HG03439 (cell line): ENCODE results near the gene MCUB.

Experiments used
- ATAC-seq: cut with Tn5 transposase; IDR thresholded peaks from one replicate; pipeline ENCODE4 v1.9.1; 2021; ENCODE audit warnings: mild to moderate bottlenecking, moderate library complexity; ENCODE audit not compliant: unreplicated experiment

The MCUB gene

DNA sequence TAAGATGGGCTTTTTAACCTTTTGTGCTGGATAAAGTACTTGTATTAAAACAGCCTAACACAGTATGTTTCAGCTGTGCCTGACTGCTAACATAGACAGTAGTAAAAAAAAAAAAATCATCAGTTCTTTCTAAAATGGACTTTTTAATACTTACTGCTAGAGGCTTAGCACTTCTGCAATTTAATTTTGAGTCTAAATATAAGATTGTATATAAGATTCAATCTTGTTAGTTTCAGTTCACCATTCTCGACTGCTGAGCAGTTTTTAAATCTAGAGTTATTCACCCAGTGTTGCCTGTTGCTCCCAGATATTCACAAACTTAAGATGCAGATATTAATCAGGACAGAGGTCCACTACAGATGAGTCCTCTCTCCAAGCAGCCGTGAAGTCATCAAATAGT is 163.1 kb downstream of the MCUB start:
- ATAC-seq, result no peak

DNA sequence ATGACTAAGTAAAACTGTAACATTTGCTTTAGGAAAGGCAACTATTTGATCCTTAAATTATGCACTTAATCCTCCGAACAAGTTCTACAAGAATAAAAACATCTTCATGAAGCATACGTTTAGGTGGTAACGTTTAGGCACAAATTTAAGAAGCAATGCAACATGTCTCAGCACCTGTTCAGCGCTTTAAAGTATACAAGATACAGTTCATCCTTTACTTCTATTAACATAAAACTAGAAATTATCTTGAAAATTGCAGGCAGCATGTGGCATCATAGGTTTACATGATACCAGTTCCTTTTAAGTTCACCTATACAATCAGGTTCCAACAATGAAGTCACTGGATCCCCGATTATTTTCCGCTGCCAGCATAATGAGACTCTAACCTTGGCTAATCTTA is 168.3 kb downstream of the MCUB start:
- ATAC-seq, result no peak

DNA sequence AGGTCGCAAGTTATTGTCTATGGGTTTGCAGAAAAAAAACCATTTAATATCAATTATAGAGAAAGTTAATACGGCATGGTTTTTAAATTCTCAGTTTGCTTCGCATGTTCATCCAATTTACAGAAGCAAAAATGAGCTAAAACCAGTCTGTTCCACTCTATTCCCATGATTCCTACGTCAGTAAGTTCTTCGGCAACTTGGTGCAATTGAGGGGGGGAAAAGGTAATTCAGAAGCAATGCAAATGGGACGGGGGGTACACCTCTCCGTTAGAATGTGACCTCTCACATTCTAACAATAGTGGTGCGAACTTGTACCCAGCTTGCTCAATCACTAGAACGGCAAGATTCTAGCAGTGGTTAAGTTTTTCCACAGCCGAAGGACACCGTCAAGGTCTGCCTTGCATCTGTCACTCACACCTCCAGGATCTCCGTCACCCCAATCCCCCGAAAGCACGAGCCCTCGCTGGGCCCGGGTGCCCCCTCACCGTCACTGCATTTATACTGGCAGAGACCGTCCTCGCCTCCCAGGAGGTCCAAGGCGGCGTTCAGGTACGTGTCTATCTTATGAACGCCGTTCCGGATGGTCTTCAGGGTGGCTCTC is 169.2 kb downstream of the MCUB start:
- ATAC-seq, result no peak

DNA sequence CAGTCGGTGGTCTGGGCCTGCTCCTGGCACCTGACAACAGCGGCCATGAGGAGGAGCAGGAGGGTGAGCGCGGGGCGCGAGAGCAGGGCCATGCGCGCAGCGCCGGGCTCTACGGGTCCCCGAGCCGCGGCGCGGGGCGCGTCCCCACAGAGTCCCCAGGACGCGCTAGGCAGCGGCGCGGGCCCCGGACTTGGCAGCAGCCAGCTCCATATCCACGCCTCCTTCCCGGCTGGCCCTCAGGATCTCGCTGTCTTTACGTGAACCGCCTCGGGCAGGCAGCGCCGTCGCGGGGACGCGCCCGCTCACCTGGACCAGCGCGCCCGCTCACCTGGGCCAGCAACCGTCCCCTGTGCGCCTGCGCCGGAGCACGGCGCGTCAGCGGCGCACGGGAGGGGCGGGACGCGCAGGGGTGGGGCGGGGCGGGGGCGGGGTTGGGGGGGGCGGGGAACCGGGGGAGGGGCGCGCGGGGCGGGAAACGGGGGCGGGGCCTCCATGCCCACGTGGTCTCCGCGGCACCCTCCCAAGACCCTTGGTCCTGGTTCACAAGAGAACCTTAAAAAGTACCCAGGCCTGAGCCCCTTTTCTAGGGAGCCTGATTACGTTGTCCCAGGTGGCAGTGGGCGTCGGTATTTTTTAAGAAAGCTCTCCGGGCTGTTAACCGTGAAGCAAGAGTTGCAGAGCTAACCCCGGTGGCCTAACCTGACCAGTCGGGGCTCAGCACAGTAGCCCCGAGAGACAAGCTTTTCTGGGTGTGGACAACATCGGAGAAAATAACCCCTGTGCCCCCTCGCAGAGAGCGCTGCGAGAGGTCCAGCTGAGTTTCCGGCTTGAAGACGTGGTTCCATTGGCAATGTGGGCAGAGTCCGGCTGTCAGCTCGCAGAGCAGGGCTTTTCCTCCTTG is 169.9 kb downstream of the MCUB start, which contains the start of gene PLA2G12A:
Gene PLA2G12A, minus strand, starts transcription at position 353 of the 901 bp plus-strand sequence. Its CDS starts 261 bp downstream, at position 92.
- peak; percentile 91 for ATAC-seq

DNA sequence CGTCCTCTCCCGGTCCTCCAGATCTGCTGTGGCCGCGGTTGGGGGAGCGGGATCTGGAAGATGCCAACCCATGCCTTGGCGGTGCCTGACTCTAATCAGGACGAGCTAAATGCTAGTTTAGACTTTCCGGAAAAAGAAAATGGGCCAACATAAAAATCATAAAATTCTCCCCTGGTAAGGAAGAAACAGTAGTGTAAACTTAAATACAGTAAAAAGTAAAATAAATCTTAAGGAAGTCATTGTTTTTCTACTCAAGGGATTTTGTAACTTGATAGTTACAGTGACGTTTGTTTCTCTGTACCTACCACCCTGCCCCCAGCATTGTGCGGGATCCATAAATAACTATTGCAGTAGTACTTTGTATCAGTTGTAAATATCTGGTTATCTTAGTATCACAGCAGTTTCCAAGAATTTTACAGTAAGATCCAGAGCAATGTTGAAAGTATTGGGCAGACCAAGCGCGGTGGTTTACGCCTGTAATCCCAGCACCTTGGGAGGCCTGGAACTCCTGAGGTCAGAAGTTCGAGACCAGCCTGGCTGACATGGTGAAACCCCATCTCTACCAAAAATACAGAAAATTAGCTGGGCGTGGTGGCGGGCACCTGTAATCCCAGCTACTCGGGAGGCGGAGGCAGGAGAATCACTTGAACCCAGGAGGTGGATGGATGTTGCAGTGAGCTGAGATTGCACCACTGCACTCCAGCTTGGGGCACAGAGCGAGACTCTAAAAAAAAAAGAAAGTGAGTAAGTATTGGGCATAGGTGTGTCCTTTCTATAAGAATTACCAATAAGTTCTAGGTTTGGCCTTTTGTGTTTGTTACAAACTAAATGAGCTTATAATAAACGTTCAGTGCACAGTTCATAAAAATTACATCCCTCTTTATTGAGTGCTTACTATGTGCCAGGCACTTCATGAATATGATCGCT is 170.8 kb downstream of the MCUB start:
- ATAC-seq, result no peak

DNA sequence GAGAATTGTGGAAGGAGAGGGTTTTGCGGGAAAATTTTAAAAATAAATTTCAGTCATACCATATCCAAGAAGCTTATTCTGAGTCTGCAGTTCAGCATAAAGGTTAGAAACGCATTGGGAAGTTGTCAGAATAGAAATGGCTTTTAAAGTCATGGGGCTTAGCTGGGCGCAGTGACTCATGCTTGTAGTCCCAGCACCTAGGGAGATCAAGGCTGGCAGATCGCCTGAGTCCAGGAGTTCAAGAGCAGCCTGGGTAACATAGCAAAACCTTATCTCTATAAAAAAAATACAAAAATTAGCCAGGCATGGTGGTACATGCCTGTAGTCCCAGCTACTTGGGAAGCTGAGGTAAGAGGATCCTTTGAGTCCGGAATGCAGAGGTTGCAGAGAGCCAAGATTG is 173.7 kb downstream of the MCUB start:
- ATAC-seq, result no peak

DNA sequence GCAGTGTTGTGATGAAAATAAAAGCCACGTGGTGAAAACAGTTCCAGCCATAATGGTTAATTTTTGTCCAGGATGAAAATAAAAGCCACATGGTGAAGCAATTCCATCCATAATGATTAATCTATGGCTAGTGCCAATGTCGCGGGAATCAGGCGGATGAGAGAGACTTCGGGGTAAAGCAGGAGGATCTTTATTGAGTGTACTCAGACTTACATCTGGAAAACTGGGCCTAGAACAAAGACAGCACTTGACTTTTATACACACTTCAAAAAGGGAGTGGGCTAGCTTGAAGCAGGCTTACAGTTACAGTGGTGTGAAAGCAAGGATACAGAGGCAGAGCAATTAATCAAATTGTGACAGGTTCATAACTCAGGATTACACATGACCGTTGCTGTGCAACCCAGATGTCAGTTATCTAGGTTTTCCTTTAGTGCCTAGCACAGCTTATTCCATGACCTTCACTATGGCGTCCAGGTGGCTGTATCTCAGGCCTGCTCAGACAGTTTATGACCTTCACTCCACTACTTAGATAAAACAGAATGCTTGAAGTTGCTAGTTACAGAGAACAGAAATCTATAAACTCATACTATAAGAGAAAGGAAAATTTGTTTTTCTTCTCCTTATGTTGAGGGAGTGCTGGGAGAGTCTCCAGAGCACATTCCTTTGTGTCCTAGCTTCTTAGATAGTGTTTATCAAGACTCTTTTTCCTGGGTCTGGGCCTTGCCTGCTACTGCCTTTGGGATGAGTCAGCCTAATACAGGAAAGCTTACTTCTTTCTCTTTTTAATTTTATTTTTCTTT is 175.7 kb downstream of the MCUB start:
- ATAC-seq, result no peak
